Activated CD4-positive, alpha-beta T cell treated with anti-CD3 and anti-CD28 coated beads for 4 hours (primary cell): ENCODE measurements around the gene RNASE4.

Experiments used
- DNase-seq, 2 donors: peaks; one replicate each; pipeline ENCODE4 v3.0.0-alpha.2; 2020

RNASE4 gene

GRCh38 chr14:20746566-20746965, 62.2 kb downstream of the RNASE4 start:
- DNase-seq, result no peak

- no peak for DNase-seq
These were observed 64.1 kb downstream of the RNASE4 start for GRCh38 chr14:20748439-20748838.

DNA sequence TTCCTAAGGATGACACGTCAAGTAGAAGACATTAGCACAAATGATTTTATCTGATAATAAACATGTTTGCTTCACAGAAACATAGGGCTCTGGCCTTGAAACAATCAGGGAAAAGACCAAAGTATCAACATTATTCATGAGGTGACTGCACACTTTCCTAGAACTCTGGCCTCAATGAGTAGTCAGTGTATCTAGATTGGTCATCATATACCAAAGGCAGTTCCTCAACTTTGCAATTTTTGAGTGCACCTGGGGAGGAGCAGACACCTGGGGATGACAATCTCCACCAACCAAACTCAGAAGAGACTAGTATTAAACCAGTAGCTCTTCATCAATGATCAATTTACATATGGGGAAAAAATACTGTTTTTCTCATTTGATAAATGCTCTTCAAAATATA, 65.8 kb downstream of the RNASE4 start:
- DNase-seq, result no peak
